ENCODE data around the gene RASSF6.

DNA sequence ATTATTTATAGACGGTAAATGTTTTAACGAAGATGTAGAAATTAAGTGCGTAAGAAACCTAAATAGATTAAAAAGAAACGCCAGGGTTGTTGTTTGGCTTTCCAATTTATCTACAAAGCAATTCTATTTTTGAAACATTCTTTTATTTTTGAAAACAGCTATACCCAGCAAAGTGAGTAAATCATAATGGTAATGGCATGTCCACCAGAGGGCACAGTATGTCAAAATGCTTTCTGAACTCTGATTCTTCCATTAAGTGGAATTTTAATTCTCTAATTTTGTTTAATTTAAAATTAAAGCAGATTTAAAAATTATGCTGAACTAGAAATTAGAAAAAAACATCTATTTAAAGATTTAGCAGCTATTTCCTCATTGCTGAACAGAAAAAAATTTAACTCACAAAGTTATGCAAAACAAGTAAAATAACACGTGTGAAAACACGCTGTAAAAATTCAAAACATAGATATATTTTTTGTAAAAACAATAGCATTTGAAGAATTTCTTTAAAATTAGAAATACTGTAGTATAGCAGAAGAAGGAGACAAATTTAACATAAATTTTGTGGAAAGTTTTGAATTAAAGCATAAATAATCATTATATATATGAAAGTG is 26.5 kb downstream of the RASSF6 start:
- TF ChIP-seq, protein P1, sequence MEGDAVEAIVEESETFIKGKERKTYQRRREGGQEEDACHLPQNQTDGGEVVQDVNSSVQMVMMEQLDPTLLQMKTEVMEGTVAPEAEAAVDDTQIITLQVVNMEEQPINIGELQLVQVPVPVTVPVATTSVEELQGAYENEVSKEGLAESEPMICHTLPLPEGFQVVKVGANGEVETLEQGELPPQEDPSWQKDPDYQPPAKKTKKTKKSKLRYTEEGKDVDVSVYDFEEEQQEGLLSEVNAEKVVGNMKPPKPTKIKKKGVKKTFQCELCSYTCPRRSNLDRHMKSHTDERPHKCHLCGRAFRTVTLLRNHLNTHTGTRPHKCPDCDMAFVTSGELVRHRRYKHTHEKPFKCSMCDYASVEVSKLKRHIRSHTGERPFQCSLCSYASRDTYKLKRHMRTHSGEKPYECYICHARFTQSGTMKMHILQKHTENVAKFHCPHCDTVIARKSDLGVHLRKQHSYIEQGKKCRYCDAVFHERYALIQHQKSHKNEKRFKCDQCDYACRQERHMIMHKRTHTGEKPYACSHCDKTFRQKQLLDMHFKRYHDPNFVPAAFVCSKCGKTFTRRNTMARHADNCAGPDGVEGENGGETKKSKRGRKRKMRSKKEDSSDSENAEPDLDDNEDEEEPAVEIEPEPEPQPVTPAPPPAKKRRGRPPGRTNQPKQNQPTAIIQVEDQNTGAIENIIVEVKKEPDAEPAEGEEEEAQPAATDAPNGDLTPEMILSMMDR (conservative IDR thresholded peaks at IDR 0.05 in 1 of 2, IDR thresholded peaks at IDR 0.05 in 1 of 2; ENCODE audit: low read depth in 1 of 2, low read length in 2 of 2): peak; percentile 36 to 62
- no peak for TF ChIP-seq EZH2 (IDR thresholded peaks at IDR 0.05; ENCODE audit: low read length, missing control alignments)
